ENCODE data around the gene GDF15. TPM values are rescaled to one million over a fixed set of nuclear protein-coding genes. Genes with fewer than 3 reads are reported as not detected.

The GDF15 gene
- total RNA-seq, 1 experiment from 2014 or later, result 425 TPM

GRCh38 chr19:18431351-18432197 is 45.6 kb downstream of the GDF15 start:
- H3K4me2 ChIP-seq (ENCODE audit: low read length), result no peak overlapping the region
- RAD21 ChIA-PET (ENCODE audit: low non-redundant PET in 1 of 2, low total read pairs in 2 of 2, uncharacterized antibody in 2 of 2, unreplicated experiment in 2 of 2), result interaction anchor here in 1 of 2 experiments (0.6 kb wide), 1 partner anchor 15 kb away, joined by 3 read pairs; no protein-coding TSS in a partner anchor
- CTCF ChIA-PET, result no interaction called here

More at GRCh38 chr19:18431351-18432197, 45.6 kb downstream of the GDF15 start:
- peak overlapping the region; percentile 29; the same call in 1 of the 2 replicates for H3K27ac ChIP-seq (ENCODE audit: low read depth, low read length)
- POLR2A ChIA-PET, result interaction anchor here (0.6 kb wide), 1 partner anchor 14 kb away, joined by 7 read pairs; no protein-coding TSS in a partner anchor
- ATAC-seq (no peak), DNase-seq (ENCODE audit: low read depth, low spot score) (no peak)
- H3K79me2 ChIP-seq (ENCODE audit: insufficient read depth, low read length), result peaks cover 13% of the 10 kb centered on the region; the same call in 1 of the 2 replicates
- no peak overlapping the region for H3K9ac ChIP-seq (ENCODE audit: low read length)
- H3K9me2 ChIP-seq (ENCODE audit: insufficient read depth), result no peaks in the 10 kb centered on the region
- no peaks in the 10 kb centered on the region for H4K20me1 ChIP-seq (ENCODE audit: insufficient read depth)
- BruUV-seq (replicated peaks), result no TSS peak
- no peaks in the 10 kb centered on the region for H3K27me3 ChIP-seq (ENCODE audit: insufficient read depth, low read length)
- H3K36me3 ChIP-seq (ENCODE audit: control insufficient read depth in 1 of 2, insufficient read depth in 2 of 2, low read length in 2 of 2), result peaks cover 5 to 8% of the 10 kb centered on the region in 2 experiments; a peak in 3 of 4 replicates
- H3K4me1 ChIP-seq (ENCODE audit: control insufficient read depth in 1 of 2, insufficient read depth in 2 of 2, low read length in 2 of 2), result peaks cover 0 to 14% of the 10 kb centered on the region in 2 experiments; a peak in 2 of 4 replicates
- H3K9me3 ChIP-seq (ENCODE audit: control insufficient read depth in 1 of 2, insufficient read depth in 1 of 2, low read depth in 1 of 2, low read length in 2 of 2), result no peaks in the 10 kb centered on the region
- intact Hi-C loops (cut with micrococcal nuclease), result no loop called here
- H3K4me3 ChIP-seq (replicated peaks in 1 of 2; ENCODE audit: low read depth in 1 of 2, low read length in 2 of 2), result no peak overlapping the region
- TF ChIP-seq SRF (IDR thresholded peaks at IDR 0.05; ENCODE audit: low read depth), result no peak
- TF ChIP-seq EZH2phosphoT487 (IDR thresholded peaks at IDR 0.05; ENCODE audit: borderline replicate concordance), result no peak
- TF ChIP-seq FOSL1 (IDR thresholded peaks at IDR 0.05; ENCODE audit: low read depth), result no peak
- no peak for TF ChIP-seq POLR2AphosphoS5 (IDR thresholded peaks at IDR 0.05; ENCODE audit: low read depth, low read length)
- no peak for TF ChIP-seq RAD21 (IDR thresholded peaks at IDR 0.05; ENCODE audit: low read depth)
- no peak for TF ChIP-seq JUND (IDR thresholded peaks at IDR 0.05)
- no peak for TF ChIP-seq ZNF274 (IDR thresholded peaks at IDR 0.05; ENCODE audit: low read depth, low read length)
- TF ChIP-seq CTCF (IDR thresholded peaks at IDR 0.05 in 2 of 3, conservative IDR thresholded peaks at IDR 0.05 in 1 of 3; ENCODE audit: borderline replicate concordance in 1 of 3, insufficient read depth in 1 of 3, low read depth in 2 of 3, low read length in 2 of 3), result no peak
- TF ChIP-seq EZH2 (IDR thresholded peaks at IDR 0.05), result no peak
- no peak for TF ChIP-seq CEBPB (IDR thresholded peaks at IDR 0.05; ENCODE audit: low read depth)
- TF ChIP-seq ELF1 (IDR thresholded peaks at IDR 0.05; ENCODE audit: borderline replicate concordance, low read depth), result no peak
- TF ChIP-seq SIN3A (IDR thresholded peaks at IDR 0.05; ENCODE audit: low read depth), result no peak
- no peak for TF ChIP-seq REST (IDR thresholded peaks at IDR 0.05; ENCODE audit: low read depth)
- no peak for TF ChIP-seq MAX (IDR thresholded peaks at IDR 0.05)
- no peak for TF ChIP-seq ZBTB33 (IDR thresholded peaks at IDR 0.05; ENCODE audit: extremely low read depth, insufficient replicate concordance, low read length)
- no peak for TF ChIP-seq EGR1 (IDR thresholded peaks at IDR 0.05; ENCODE audit: low read depth)
- TF ChIP-seq SP1 (IDR thresholded peaks at IDR 0.05; ENCODE audit: low read depth), result no peak
- TF ChIP-seq YY1 (IDR thresholded peaks at IDR 0.05; ENCODE audit: extremely low read depth, insufficient replicate concordance, low read depth, low read length), result no peak
- no peak overlapping the region for H2AFZ ChIP-seq (ENCODE audit: low read depth, low read length, poor library complexity, severe bottlenecking)

All from HCT116 (cell line).